ENCODE data around the gene AP1M1. TPM values are rescaled to one million over a fixed set of nuclear protein-coding genes. Genes with fewer than 3 reads are reported as not detected.

AP1M1 gene
- total RNA-seq, 1 experiment from 2014 or later = 98.0 TPM

DNA sequence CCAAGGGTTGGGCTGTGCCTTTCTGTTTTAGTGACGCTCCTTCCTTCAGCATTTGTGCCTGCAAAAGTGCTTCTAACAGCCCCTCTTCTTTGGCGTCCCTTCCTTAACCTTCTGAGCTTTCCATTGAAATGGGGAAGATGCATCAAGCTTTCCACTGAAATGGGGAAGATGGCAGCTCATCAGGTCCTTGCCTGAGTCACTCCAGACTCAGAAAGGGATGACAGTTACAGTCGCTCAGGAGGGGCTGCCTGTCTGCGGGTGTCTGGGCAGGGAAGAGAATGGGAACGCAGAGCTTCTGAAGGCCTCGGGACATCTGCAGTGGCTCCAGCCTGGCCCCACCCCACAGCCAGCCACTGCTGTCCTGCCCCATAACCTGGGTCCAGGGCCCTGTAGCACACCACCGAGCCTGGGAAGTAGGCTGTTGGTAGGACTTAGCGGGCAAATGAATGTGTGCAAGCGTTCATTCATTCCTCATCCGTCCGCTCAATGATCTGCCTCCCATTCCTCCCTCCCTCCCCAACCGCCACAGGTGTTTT lies 9.8 kb downstream of the AP1M1 start:
- intact Hi-C loops (cut with micrococcal nuclease; ENCODE audit: unreplicated experiment) = no loop called here
- Mint-ChIP-seq H3K27me3 (ENCODE audit: insufficient read depth, unreplicated experiment) (no peaks in the 10 kb centered on the region), H3K27ac (ENCODE audit: unreplicated experiment) (peak overlapping the region; percentile 29), H3K4me1 (ENCODE audit: low read depth, unreplicated experiment) (no peaks in the 10 kb centered on the region), H3K4me3 (ENCODE audit: unreplicated experiment) (no peak overlapping the region), H3K36me3 (ENCODE audit: insufficient read depth, unreplicated experiment) (peaks cover 73% of the 10 kb centered on the region), H3K9me3 (ENCODE audit: unreplicated experiment) (no peaks in the 10 kb centered on the region)
- Histone ChIP-seq H3K36me3 (ENCODE audit: control insufficient read depth, insufficient read depth, low read length) (peaks cover 6% of the 10 kb centered on the region), H3K4me3 (ENCODE audit: low read depth, low read length) (no peak overlapping the region), H3K9me3 (no peaks in the 10 kb centered on the region), H3K27me3 (replicated peaks; ENCODE audit: control insufficient read depth, insufficient read depth, low read length) (no peaks in the 10 kb centered on the region), H3K4me1 (no peaks in the 10 kb centered on the region)
- BruUV-seq (replicated peaks) = no TSS peak
- POLR2A ChIA-PET = no interaction called here
- TF ChIP-seq, protein P1, sequence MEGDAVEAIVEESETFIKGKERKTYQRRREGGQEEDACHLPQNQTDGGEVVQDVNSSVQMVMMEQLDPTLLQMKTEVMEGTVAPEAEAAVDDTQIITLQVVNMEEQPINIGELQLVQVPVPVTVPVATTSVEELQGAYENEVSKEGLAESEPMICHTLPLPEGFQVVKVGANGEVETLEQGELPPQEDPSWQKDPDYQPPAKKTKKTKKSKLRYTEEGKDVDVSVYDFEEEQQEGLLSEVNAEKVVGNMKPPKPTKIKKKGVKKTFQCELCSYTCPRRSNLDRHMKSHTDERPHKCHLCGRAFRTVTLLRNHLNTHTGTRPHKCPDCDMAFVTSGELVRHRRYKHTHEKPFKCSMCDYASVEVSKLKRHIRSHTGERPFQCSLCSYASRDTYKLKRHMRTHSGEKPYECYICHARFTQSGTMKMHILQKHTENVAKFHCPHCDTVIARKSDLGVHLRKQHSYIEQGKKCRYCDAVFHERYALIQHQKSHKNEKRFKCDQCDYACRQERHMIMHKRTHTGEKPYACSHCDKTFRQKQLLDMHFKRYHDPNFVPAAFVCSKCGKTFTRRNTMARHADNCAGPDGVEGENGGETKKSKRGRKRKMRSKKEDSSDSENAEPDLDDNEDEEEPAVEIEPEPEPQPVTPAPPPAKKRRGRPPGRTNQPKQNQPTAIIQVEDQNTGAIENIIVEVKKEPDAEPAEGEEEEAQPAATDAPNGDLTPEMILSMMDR (IDR thresholded peaks at IDR 0.05; ENCODE audit: insufficient read depth in 1 of 2, low read depth in 1 of 2, low read length in 1 of 2, severe bottlenecking in 1 of 2, unreplicated experiment in 1 of 2) = no peak
- no peak for DNase-seq
- CTCF ChIA-PET = no interaction called here

DNA sequence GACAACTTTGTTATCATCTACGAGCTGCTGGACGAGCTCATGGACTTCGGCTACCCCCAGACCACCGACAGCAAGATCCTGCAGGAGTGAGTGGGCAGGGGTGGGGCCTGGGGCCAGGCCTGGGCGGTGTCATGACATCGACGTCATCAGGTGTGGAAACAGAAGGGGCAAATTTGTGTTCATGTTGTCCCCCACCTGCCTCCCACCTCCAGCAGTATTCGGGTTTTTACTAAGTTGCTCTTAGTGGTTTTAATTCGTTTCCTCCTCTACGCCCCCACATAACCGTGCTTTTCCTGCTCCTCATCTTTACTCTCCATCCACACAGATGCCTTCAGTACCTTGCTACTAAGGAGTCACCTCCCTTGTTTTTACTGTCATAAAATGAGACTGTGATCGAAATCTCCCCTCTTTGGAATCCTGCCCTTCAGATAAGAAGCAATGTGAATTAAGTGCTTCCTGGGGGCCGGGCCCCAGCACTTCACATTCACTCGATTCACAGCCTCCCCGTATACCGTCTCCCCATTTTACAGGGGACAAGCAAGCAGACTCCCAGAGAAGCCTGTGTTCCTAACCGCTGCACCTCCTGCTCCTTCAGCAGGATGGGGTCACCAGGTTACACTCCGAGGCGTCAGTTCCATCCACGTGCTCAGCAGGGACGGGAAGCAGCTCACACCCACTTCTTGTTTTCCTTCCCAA lies 10.5 kb downstream of the AP1M1 start:
- intact Hi-C loops (cut with micrococcal nuclease; ENCODE audit: unreplicated experiment) = no loop called here
- Histone ChIP-seq H3K4me3 (ENCODE audit: low read depth, low read length) (no peak overlapping the region), H3K36me3 (ENCODE audit: control insufficient read depth, insufficient read depth, low read length) (peaks cover 3% of the 10 kb centered on the region), H3K9me3 (no peaks in the 10 kb centered on the region), H3K27me3 (replicated peaks; ENCODE audit: control insufficient read depth, insufficient read depth, low read length) (no peaks in the 10 kb centered on the region), H3K4me1 (no peaks in the 10 kb centered on the region)
- H3K4me3 Mint-ChIP-seq (ENCODE audit: unreplicated experiment) = no peak overlapping the region
- no TSS peak for BruUV-seq (replicated peaks)
- no peaks in the 10 kb centered on the region for H3K9me3 Mint-ChIP-seq (ENCODE audit: unreplicated experiment)
- ChIA-PET POLR2A (no interaction called here), CTCF (no interaction called here)
- no peaks in the 10 kb centered on the region for H3K4me1 Mint-ChIP-seq (ENCODE audit: low read depth, unreplicated experiment)
- H3K27ac Mint-ChIP-seq (ENCODE audit: unreplicated experiment) = no peak overlapping the region
- no peak for DNase-seq
- H3K27me3 Mint-ChIP-seq (ENCODE audit: insufficient read depth, unreplicated experiment) = no peaks in the 10 kb centered on the region
- H3K36me3 Mint-ChIP-seq (ENCODE audit: insufficient read depth, unreplicated experiment) = peaks cover 73% of the 10 kb centered on the region
- TF ChIP-seq, protein P1 (IDR thresholded peaks at IDR 0.05; ENCODE audit: insufficient read depth in 1 of 2, low read depth in 1 of 2, low read length in 1 of 2, severe bottlenecking in 1 of 2, unreplicated experiment in 1 of 2) = no peak

DNA sequence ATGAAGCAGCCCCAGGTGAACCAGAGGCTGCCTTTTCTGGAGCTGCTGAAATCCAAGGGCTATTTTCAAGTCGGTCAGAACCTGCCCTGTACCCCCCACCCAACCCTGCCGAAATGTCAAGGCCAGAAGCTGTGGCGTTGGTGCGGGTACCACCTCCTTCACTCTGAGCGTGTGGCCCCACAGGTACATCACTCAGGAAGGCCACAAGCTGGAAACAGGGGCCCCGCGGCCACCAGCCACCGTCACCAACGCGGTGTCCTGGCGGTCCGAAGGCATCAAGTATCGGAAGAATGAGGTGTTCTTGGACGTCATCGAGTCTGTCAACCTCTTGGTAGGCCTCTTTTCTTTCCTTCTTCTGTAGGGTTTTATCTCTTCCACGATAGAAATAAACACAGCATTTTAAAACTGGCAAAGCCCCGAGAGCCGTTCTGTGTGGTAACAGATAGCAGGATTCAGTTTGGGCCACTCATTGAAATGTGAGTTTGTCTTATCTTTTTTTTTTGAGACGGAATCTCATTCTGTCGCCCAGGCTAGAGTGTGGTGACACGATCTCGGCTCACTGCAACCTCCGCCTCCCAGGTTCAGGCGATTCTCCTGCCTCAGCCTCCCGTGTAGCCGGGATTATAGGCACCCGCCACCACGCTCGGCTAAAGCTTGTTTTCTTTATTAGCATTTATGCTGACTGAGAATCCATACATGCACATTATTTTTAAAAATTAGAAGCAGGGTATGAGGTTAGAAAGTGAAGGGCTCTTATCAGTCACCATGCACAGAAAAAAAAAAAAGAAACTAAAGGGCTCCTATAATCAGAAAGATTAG lies 11.3 kb downstream of the AP1M1 start:
- no peaks in the 10 kb centered on the region for H3K4me1 ChIP-seq
- H3K27me3 ChIP-seq (replicated peaks; ENCODE audit: control insufficient read depth, insufficient read depth, low read length) = no peaks in the 10 kb centered on the region
- H3K36me3 ChIP-seq (ENCODE audit: control insufficient read depth, insufficient read depth, low read length) = peaks cover 3% of the 10 kb centered on the region
- no peaks in the 10 kb centered on the region for H3K4me1 Mint-ChIP-seq (ENCODE audit: low read depth, unreplicated experiment)
- no peaks in the 10 kb centered on the region for H3K9me3 ChIP-seq
- no peaks in the 10 kb centered on the region for H3K9me3 Mint-ChIP-seq (ENCODE audit: unreplicated experiment)
- BruUV-seq (replicated peaks) = no TSS peak
- TF ChIP-seq, protein P1 (IDR thresholded peaks at IDR 0.05; ENCODE audit: insufficient read depth in 1 of 2, low read depth in 1 of 2, low read length in 1 of 2, severe bottlenecking in 1 of 2, unreplicated experiment in 1 of 2) = no peak
- peaks cover 70% of the 10 kb centered on the region for H3K36me3 Mint-ChIP-seq (ENCODE audit: insufficient read depth, unreplicated experiment)
- H3K27me3 Mint-ChIP-seq (ENCODE audit: insufficient read depth, unreplicated experiment) = no peaks in the 10 kb centered on the region
- H3K4me3 Mint-ChIP-seq (ENCODE audit: unreplicated experiment) = no peak overlapping the region
- intact Hi-C loops (cut with micrococcal nuclease; ENCODE audit: unreplicated experiment) = no loop called here
- H3K27ac Mint-ChIP-seq (ENCODE audit: unreplicated experiment) = no peak overlapping the region
- ChIA-PET CTCF (no interaction called here), POLR2A (no interaction called here)
- DNase-seq = no peak
- no peak overlapping the region for H3K4me3 ChIP-seq (ENCODE audit: low read depth, low read length)
